GM10266 (cell line): Measurements from ENCODE around the gene SMCR8.
A peak's percentile ranks its signal among the peaks of the same experiment; 100 is the strongest.

ENCODE experiments used
- DNase-seq: peaks from one replicate; pipeline ENCODE4 v3.0.0; 2012; ENCODE audit errors: extremely low spot score
- CTCF ChIP-seq: IDR thresholded peaks from 2 replicates; pipeline ENCODE4 v1.5.1; 2012; ENCODE audit warnings: mild to moderate bottlenecking, low read depth; ENCODE audit not compliant: control insufficient read depth, insufficient read depth; ENCODE audit errors: missing control alignments

Gene SMCR8

GRCh38 chr17:18361837-18362697 lies 47.0 kb downstream of the SMCR8 start:
- no peak for TF ChIP-seq CTCF

GRCh38 chr17:18362698-18363100 lies 47.6 kb downstream of the SMCR8 start:
- no peak for DNase-seq
- no peak for TF ChIP-seq CTCF

More at GRCh38 chr17:18361837-18362697, 47.0 kb downstream of the SMCR8 start:
- no peak for DNase-seq

GRCh38 chr17:18363101-18364049 lies 48.3 kb downstream of the SMCR8 start, which contains the start of gene SHMT1:
SHMT1 (minus strand) TSS chr17:18363550; CDS start chr17:18355981, 7,569 bp downstream.
- DNase-seq, result peak; percentile 96
- no peak for TF ChIP-seq CTCF

GRCh38 chr17:18364166-18364565 lies 49.1 kb downstream of the SMCR8 start:
- no peak for TF ChIP-seq CTCF
- no peak for DNase-seq

GRCh38 chr17:18368946-18369345 lies 53.9 kb downstream of the SMCR8 start:
- TF ChIP-seq CTCF, result no peak
- DNase-seq, result no peak

- DNase-seq, result no peak
- TF ChIP-seq CTCF, result no peak
These were observed 55.7 kb downstream of the SMCR8 start for GRCh38 chr17:18370761-18371160.
